ENCODE data around the gene SHKBP1. TPM values are rescaled to one million over a fixed set of nuclear protein-coding genes. Genes with fewer than 3 reads are reported as not detected.

The SHKBP1 gene
- total RNA-seq, 3 donors from 2014 or later, result 25.8 to 42.9 (median 34.1) TPM

DNA sequence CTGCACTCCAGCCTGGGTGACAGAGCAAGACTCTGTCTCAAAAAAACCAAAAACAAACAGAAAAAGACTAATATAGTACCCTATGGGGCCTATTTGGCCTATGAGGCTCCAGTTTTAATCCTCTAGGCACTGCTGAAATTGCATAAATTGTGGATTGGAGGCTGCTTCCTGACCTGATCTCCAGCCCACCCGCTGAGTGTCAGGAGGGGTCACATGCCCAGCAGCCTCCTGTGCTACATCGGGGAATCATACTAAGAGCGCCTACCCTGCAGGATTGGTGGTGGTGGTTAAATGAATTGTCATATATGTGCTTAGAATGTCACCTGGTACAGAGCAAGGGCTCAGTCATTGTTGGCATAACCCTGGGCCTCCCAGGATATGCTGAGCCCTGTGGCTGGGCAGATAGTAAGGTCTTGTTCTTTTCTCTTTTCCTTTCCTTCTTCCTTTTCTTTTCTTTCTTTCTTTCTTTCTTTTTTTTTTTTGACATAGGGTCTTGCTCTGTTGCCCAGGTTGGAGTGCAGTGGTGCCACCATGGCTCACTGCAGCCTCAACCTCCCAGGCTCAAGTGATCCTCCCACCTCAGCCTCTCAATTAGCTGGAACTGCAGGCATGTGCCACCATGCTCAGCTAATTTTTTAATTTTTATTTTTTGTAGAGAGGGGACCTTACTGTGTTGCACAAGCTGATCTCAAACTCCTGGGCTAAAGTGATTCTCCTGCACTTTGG is 55.8 kb downstream of the SHKBP1 start:
- Histone ChIP-seq H3K36me3 (no peaks in the 10 kb centered on the region), H3K27me3 (no peaks in the 10 kb centered on the region), H3K9me3 (no peaks in the 10 kb centered on the region), H3K4me3 (no peak overlapping the region), H3K4me1 (no peaks in the 10 kb centered on the region), H3K27ac (no peak overlapping the region)
- TF ChIP-seq POLR2AphosphoS5 (IDR thresholded peaks at IDR 0.05) (no peak), POLR2A (IDR thresholded peaks at IDR 0.05) (no peak), CTCF (IDR thresholded peaks at IDR 0.05) (no peak)
- intact Hi-C loops (cut with DNase I; ENCODE audit: low total_unique reads), result no loop called here
- no peak for DNase-seq (ENCODE audit: low spot score in 2 of 2)

DNA sequence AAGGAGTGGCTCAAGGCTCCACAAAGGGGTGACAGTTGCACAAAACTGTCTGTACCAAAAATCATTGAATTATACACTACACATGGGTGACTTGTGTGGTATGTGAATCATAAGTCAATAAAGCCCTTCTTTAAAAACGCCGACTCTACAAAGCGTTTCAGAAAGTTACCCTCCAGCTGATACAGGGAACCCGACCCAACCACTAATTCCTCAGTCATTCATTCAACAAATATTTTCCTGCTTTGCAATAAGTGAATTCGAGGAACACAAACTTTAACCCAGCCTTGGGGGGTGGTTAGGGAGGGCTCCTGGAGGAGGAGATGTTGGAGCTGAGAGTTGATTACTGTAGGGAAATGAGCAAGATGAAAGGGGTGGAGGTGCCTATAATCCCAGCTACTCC is 56.5 kb downstream of the SHKBP1 start:
- H3K4me3 ChIP-seq, result no peak overlapping the region
- H3K4me1 ChIP-seq, result no peaks in the 10 kb centered on the region
- no peak for DNase-seq (ENCODE audit: low spot score in 2 of 2)
- no peaks in the 10 kb centered on the region for H3K9me3 ChIP-seq
- no peaks in the 10 kb centered on the region for H3K27me3 ChIP-seq
- intact Hi-C loops (cut with DNase I; ENCODE audit: low total_unique reads), result no loop called here
- no peak overlapping the region for H3K27ac ChIP-seq
- H3K36me3 ChIP-seq, result no peaks in the 10 kb centered on the region
- TF ChIP-seq POLR2A (IDR thresholded peaks at IDR 0.05) (no peak), POLR2AphosphoS5 (IDR thresholded peaks at IDR 0.05) (no peak), CTCF (IDR thresholded peaks at IDR 0.05) (no peak)

DNA sequence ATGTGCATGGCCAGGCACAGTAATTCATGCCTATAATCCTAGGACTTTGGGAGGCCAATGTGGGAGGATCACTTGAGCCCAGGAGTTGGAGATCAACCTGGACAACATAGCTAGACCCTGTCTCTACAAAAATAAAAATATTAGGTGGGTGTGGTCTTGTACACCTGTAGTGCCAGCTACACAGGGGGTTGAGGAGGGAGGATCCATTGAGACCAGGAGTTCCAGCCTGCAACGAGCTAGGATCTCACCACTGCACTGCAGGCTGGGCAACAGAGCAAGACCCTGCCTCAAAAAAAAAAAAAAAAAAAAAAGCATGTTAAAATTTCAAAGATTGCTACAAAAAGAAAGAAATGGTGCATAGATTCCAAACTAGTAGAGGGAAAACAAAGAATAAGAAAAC is 61.7 kb downstream of the SHKBP1 start:
- intact Hi-C loops (cut with DNase I; ENCODE audit: low total_unique reads), result no loop called here
- TF ChIP-seq POLR2AphosphoS5 (IDR thresholded peaks at IDR 0.05) (no peak), POLR2A (IDR thresholded peaks at IDR 0.05) (no peak)
- no peak overlapping the region for H3K27ac ChIP-seq
- H3K27me3 ChIP-seq, result no peaks in the 10 kb centered on the region
- H3K4me1 ChIP-seq, result no peaks in the 10 kb centered on the region
- H3K9me3 ChIP-seq, result no peaks in the 10 kb centered on the region
- H3K4me3 ChIP-seq, result no peak overlapping the region
- no peak for DNase-seq (ENCODE audit: low spot score in 2 of 2)
- no peaks in the 10 kb centered on the region for H3K36me3 ChIP-seq

GRCh38 chr19:40639638-40639982 is 62.9 kb downstream of the SHKBP1 start:
- intact Hi-C loops (cut with DNase I; ENCODE audit: low total_unique reads), result no loop called here
- Histone ChIP-seq H3K9me3 (no peaks in the 10 kb centered on the region), H3K36me3 (no peaks in the 10 kb centered on the region), H3K27me3 (no peaks in the 10 kb centered on the region), H3K4me3 (no peak overlapping the region), H3K4me1 (no peaks in the 10 kb centered on the region), H3K27ac (no peak overlapping the region)
- DNase-seq (ENCODE audit: low spot score in 2 of 2), result no peak
- no peak for TF ChIP-seq POLR2AphosphoS5 (IDR thresholded peaks at IDR 0.05)
- TF ChIP-seq POLR2A (IDR thresholded peaks at IDR 0.05), result no peak
- no peak for TF ChIP-seq CTCF (IDR thresholded peaks at IDR 0.05)

DNA sequence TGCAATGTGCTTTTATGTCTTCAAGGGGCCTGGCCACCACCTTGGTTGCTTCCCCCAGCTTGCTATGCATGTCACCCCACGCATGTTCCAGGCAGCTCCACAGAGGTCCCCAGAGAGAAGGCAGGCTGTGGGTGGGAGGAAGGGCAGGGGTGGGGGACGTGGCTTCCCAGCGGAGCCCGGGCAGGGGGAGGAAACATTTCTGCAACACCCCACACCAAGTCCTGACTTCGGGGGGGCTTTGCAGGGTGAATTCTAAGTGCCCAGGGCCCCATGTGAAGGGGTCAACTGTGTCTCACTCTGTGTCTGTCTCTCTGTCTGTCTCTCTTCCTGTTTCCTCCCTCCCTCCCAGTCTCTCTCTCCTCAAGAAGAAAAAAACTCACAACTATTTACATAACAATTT is 64.1 kb downstream of the SHKBP1 start:
- no peak for DNase-seq (ENCODE audit: low spot score in 2 of 2)
- H3K27me3 ChIP-seq, result no peaks in the 10 kb centered on the region
- H3K27ac ChIP-seq, result peak overlapping the region in 1 of 2 donors; percentile 57
- intact Hi-C loops (cut with DNase I; ENCODE audit: low total_unique reads), result no loop called here
- no peaks in the 10 kb centered on the region for H3K36me3 ChIP-seq
- no peaks in the 10 kb centered on the region for H3K4me1 ChIP-seq
- H3K9me3 ChIP-seq, result no peaks in the 10 kb centered on the region
- no peak for TF ChIP-seq POLR2A (IDR thresholded peaks at IDR 0.05)
- TF ChIP-seq POLR2AphosphoS5 (IDR thresholded peaks at IDR 0.05), result no peak
- TF ChIP-seq CTCF (IDR thresholded peaks at IDR 0.05), result no peak
- no peak overlapping the region for H3K4me3 ChIP-seq

Other genes starting within 250 kb of the SHKBP1 start
- 10 to 100 TPM in 2 of 3 donors, 1 to 10 TPM in 1; 6.7 to 13.0 (median 10.2) TPM for gene C19orf47, start 228.5 kb upstream of the SHKBP1 start, total RNA-seq
- 100 to 1,000 TPM; 165 to 473 (median 221) TPM for gene PLD3, start 228.2 kb upstream of the SHKBP1 start, total RNA-seq
- gene HIPK4, start 186.7 kb upstream of the SHKBP1 start, total RNA-seq, result under 1 TPM in 2 of 3 donors, not detected in 1; 0.16 to 0.33 TPM
- 1 to 10 TPM; 2.7 to 9.1 (median 5.2) TPM for gene PRX, start 163.5 kb upstream of the SHKBP1 start, total RNA-seq
- gene SERTAD1, start 150.9 kb upstream of the SHKBP1 start, total RNA-seq, result 10 to 100 TPM; 10.4 to 25.3 (median 18.0) TPM
- gene SERTAD3, start 132.5 kb upstream of the SHKBP1 start, total RNA-seq, result 10 to 100 TPM; 17.3 to 28.1 (median 25.2) TPM
- gene BLVRB, start 111.1 kb upstream of the SHKBP1 start, total RNA-seq, result 100 to 1,000 TPM; 206 to 322 (median 284) TPM
- gene SPTBN4, start 109.9 kb upstream of the SHKBP1 start, total RNA-seq, result 1 to 10 TPM; 1.3 to 1.6 (median 1.6) TPM
- 100 to 1,000 TPM in 1 of 3 donors, 10 to 100 TPM in 2; 52.7 to 130 (median 89.1) TPM for gene LTBP4, start 24.5 kb downstream of the SHKBP1 start, total RNA-seq
- 10 to 100 TPM; 24.6 to 34.7 (median 30.9) TPM for gene NUMBL, start 113.8 kb downstream of the SHKBP1 start, total RNA-seq
- gene COQ8B, start 140.0 kb downstream of the SHKBP1 start, total RNA-seq, result 10 to 100 TPM; 28.2 to 50.8 (median 45.7) TPM
- gene ITPKC, start 140.2 kb downstream of the SHKBP1 start, total RNA-seq, result 10 to 100 TPM; 41.8 to 71.6 (median 55.1) TPM
- 1 to 10 TPM; 2.6 to 3.2 (median 2.9) TPM for gene ACTMAP, start 173.6 kb downstream of the SHKBP1 start, total RNA-seq
- 10 to 100 TPM; 41.6 to 52.8 (median 52.1) TPM for gene SNRPA, start 174.3 kb downstream of the SHKBP1 start, total RNA-seq
- gene MIA, start 198.6 kb downstream of the SHKBP1 start, total RNA-seq, result 10 to 100 TPM in 1 of 3 donors, 1 to 10 TPM in 1, not detected in 1; 5.6 to 47.3 TPM
- gene RAB4B, start 201.4 kb downstream of the SHKBP1 start, total RNA-seq, result 10 to 100 TPM; 21.6 to 28.2 (median 22.1) TPM
- 10 to 100 TPM; 78.9 to 90.8 (median 88.5) TPM for gene EGLN2, start 222.3 kb downstream of the SHKBP1 start, total RNA-seq